ENCODE results near the gene SGIP1.

Gene SGIP1

DNA sequence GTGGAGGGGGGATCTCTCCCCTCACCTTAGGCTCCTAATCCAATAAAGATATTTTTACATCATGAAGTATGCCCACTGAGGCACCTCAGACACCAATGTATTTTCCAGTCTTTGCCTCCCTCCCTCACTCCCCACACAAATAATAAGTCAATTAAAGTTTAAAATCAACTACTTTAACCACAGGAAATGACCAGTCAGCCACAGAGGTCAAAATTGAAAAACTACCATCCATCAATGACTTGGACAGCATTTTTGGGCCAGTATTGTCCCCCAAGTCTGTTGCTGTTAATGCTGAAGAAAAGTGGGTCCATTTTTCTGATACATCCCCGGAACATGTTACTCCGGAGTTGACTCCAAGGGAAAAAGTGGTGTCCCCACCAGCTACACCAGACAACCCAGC lies 147.7 kb downstream of the SGIP1 start:
- Histone ChIP-seq H3K36me3 (ENCODE audit: control insufficient read depth, insufficient read depth, low read length) (no peaks in the 10 kb centered on the region), H3K27me3 (ENCODE audit: control insufficient read depth, insufficient read depth, low read length) (no peaks in the 10 kb centered on the region), H3K4me1 (ENCODE audit: control insufficient read depth, insufficient read depth, low read length) (peaks cover 3% of the 10 kb centered on the region), H3K4me3 (ENCODE audit: low read length) (no peak overlapping the region), H3K27ac (ENCODE audit: low read depth, low read length) (no peak overlapping the region), H3K9ac (ENCODE audit: low read length) (no peak overlapping the region)

DNA sequence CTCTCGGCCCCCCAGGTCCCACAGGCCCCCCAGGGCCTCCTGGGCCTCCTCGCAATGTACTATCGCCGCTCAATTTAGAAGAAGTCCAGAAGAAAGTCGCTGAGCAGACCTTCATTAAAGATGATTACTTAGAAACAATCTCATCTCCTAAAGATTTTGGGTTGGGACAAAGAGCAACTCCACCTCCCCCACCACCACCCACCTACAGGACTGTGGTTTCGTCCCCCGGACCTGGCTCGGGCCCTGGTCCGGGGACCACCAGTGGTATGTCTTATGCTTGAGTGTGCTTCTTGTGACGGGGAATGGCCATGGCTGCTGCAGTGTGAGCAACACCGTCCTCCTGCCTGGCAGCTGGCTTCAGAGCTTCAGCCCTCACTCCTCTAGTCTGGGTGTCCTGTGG lies 148.2 kb downstream of the SGIP1 start:
- Histone ChIP-seq H3K27me3 (ENCODE audit: control insufficient read depth, insufficient read depth, low read length) (no peaks in the 10 kb centered on the region), H3K36me3 (ENCODE audit: control insufficient read depth, insufficient read depth, low read length) (no peaks in the 10 kb centered on the region), H3K27ac (ENCODE audit: low read depth, low read length) (no peak overlapping the region), H3K9ac (ENCODE audit: low read length) (no peak overlapping the region), H3K4me1 (ENCODE audit: control insufficient read depth, insufficient read depth, low read length) (peaks cover 3% of the 10 kb centered on the region), H3K4me3 (ENCODE audit: low read length) (no peak overlapping the region)

DNA sequence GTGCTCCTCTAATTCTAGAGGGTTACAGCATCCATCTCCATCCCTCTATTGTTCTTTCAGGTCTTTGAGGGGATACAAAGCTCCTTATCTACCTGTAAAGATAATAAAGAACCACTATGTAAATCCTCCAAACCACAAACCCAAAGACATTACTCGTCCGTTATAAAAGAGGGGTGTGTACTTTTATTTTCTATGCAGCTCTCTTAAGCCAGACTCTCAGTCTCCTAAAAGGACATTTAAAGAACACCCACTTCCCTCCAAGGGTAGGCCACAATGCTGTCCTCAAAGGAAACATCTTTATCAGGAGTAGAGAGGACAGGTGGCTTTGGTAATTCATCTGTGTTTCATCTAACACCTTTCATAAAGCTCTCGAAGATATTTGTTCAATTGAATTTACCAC lies 150.4 kb downstream of the SGIP1 start:
- H3K4me1 ChIP-seq (ENCODE audit: control insufficient read depth, insufficient read depth, low read length): no peaks in the 10 kb centered on the region
- no peaks in the 10 kb centered on the region for H3K27me3 ChIP-seq (ENCODE audit: control insufficient read depth, insufficient read depth, low read length)
- H3K9ac ChIP-seq (ENCODE audit: low read length): no peak overlapping the region
- H3K4me3 ChIP-seq (ENCODE audit: low read length): no peak overlapping the region
- no peak overlapping the region for H3K27ac ChIP-seq (ENCODE audit: low read depth, low read length)
- H3K36me3 ChIP-seq (ENCODE audit: control insufficient read depth, insufficient read depth, low read length): no peaks in the 10 kb centered on the region

DNA sequence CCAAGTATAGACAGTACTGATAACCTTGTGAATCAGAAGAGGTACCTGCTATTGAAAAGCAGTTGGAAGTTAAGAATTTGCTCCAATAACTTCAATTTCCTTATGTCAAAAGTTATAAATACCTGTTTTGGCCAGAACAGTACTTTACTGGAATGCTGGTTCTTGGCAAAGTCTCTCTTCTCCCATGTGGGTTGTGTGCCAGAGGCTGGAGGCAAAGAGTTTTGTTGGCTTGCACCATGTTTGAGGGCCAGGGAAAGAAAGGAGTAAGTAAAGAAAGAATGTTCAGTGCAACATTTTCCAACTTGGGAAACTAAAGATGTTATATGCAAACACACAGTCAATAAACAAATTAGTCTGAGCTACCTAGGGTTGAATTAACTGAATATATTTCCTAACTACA lies 151.3 kb downstream of the SGIP1 start:
- no peak overlapping the region for H3K9ac ChIP-seq (ENCODE audit: low read length)
- no peaks in the 10 kb centered on the region for H3K36me3 ChIP-seq (ENCODE audit: control insufficient read depth, insufficient read depth, low read length)
- H3K4me1 ChIP-seq (ENCODE audit: control insufficient read depth, insufficient read depth, low read length): no peaks in the 10 kb centered on the region
- no peaks in the 10 kb centered on the region for H3K27me3 ChIP-seq (ENCODE audit: control insufficient read depth, insufficient read depth, low read length)
- no peak overlapping the region for H3K4me3 ChIP-seq (ENCODE audit: low read length)
- no peak overlapping the region for H3K27ac ChIP-seq (ENCODE audit: low read depth, low read length)

- H3K4me3 ChIP-seq (ENCODE audit: low read length): no peak overlapping the region
- no peak overlapping the region for H3K9ac ChIP-seq (ENCODE audit: low read length)
- no peaks in the 10 kb centered on the region for H3K4me1 ChIP-seq (ENCODE audit: control insufficient read depth, insufficient read depth, low read length)
- H3K27me3 ChIP-seq (ENCODE audit: control insufficient read depth, insufficient read depth, low read length): no peaks in the 10 kb centered on the region
- H3K36me3 ChIP-seq (ENCODE audit: control insufficient read depth, insufficient read depth, low read length): no peaks in the 10 kb centered on the region
- H3K27ac ChIP-seq (ENCODE audit: low read depth, low read length): no peak overlapping the region
Measured at GRCh38 chr1:66685670-66686069, 151.7 kb downstream of the SGIP1 start.

DNA sequence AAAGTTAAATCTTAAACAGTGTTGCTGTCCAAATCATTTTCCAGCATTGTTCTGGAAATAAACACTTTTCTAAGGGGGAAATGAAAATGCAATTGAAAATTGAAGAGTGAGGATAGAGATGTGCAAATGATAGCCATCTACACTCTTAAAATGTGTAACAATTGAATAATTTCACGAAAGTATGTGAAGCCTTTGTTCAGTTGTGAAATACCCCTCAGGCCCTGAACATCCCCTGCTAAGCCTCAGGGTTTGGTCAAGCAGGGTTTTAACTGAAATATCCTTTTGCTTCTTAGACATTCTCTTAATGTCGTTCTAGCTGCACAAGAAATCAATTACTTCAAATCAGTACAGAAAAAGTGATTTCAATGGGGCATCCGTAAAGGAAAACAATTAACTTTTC lies 152.5 kb downstream of the SGIP1 start:
- H3K36me3 ChIP-seq (ENCODE audit: control insufficient read depth, insufficient read depth, low read length): no peaks in the 10 kb centered on the region
- no peak overlapping the region for H3K4me3 ChIP-seq (ENCODE audit: low read length)
- H3K27ac ChIP-seq (ENCODE audit: low read depth, low read length): no peak overlapping the region
- no peaks in the 10 kb centered on the region for H3K4me1 ChIP-seq (ENCODE audit: control insufficient read depth, insufficient read depth, low read length)
- H3K9ac ChIP-seq (ENCODE audit: low read length): no peak overlapping the region
- H3K27me3 ChIP-seq (ENCODE audit: control insufficient read depth, insufficient read depth, low read length): no peaks in the 10 kb centered on the region

DNA sequence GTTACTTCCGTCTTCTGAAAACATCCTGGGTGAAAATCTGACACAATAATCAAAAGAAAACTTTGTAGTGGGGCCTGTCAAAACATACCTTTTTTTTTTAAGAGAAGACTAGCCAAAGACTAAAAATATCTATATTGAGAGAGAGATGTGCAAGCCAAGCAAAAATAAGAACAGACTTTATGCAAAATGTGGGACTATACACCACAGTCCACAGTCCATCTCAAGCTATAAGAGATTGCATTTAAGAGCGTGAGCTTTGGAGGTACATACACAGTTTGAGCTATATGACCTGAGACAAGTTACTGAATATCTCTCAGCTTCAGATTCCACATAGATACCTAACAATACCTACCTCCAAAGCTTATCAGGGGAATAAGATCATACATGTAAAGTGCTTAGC lies 153.4 kb downstream of the SGIP1 start:
- H3K27ac ChIP-seq (ENCODE audit: low read depth, low read length): no peak overlapping the region

DNA sequence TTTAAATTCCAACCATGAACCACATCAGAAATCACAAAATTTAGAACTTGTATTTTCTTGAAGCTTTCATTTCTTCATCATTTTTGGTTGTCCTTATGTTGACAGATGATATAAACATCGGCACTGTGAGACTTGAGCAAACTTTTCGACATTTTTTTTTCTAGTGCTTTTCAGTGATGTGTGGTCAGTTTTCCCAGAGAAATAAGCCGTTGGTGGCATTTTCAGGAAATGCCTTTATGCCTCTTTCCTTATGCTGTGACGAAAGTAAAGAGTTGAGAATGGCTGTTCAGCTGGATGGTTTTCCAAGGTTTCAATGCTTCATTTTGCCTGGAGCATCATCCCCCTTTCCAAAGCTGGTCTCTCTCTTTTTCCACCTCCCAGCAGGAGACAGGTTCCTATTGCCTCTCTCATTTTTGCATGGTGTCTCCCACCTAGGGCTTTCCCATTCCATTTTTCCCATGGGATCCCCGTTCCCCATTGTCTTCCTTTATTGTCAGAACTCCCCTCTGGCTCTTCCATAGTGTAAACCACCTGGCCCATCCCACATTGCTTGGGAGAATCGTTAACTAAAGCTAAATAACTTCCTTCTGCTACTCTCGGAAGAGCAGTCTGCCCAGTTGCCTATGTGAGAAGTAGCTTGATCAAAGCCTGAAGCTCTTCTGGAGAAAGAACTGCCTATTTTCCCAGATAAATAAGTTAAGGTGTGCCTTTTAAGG lies 156.9 kb downstream of the SGIP1 start:
- no peaks in the 10 kb centered on the region for H3K4me1 ChIP-seq (ENCODE audit: control insufficient read depth, insufficient read depth, low read length)
- H3K4me3 ChIP-seq (ENCODE audit: low read length): no peak overlapping the region
- H3K36me3 ChIP-seq (ENCODE audit: control insufficient read depth, insufficient read depth, low read length): no peaks in the 10 kb centered on the region
- no peak overlapping the region for H3K27ac ChIP-seq (ENCODE audit: low read depth, low read length)
- H3K9ac ChIP-seq (ENCODE audit: low read length): no peak overlapping the region
- H3K27me3 ChIP-seq (ENCODE audit: control insufficient read depth, insufficient read depth, low read length): no peaks in the 10 kb centered on the region

More for the DNA sequence above, 153.4 kb downstream of the SGIP1 start:
- Histone ChIP-seq H3K27me3 (ENCODE audit: control insufficient read depth, insufficient read depth, low read length) (no peaks in the 10 kb centered on the region), H3K4me1 (ENCODE audit: control insufficient read depth, insufficient read depth, low read length) (no peaks in the 10 kb centered on the region), H3K4me3 (ENCODE audit: low read length) (no peak overlapping the region), H3K9ac (ENCODE audit: low read length) (no peak overlapping the region), H3K36me3 (ENCODE audit: control insufficient read depth, insufficient read depth, low read length) (no peaks in the 10 kb centered on the region)

GRCh38 chr1:66692681-66693080 lies 158.7 kb downstream of the SGIP1 start:
- no peaks in the 10 kb centered on the region for H3K36me3 ChIP-seq (ENCODE audit: control insufficient read depth, insufficient read depth, low read length)

GRCh38 chr1:66693856-66694255 lies 159.9 kb downstream of the SGIP1 start:
- Histone ChIP-seq H3K36me3 (ENCODE audit: control insufficient read depth, insufficient read depth, low read length) (no peaks in the 10 kb centered on the region), H3K27me3 (ENCODE audit: control insufficient read depth, insufficient read depth, low read length) (no peaks in the 10 kb centered on the region), H3K4me3 (ENCODE audit: low read length) (no peak overlapping the region), H3K4me1 (ENCODE audit: control insufficient read depth, insufficient read depth, low read length) (no peaks in the 10 kb centered on the region), H3K27ac (ENCODE audit: low read depth, low read length) (no peak overlapping the region), H3K9ac (ENCODE audit: low read length) (no peak overlapping the region)

More at GRCh38 chr1:66692681-66693080, 158.7 kb downstream of the SGIP1 start:
- no peaks in the 10 kb centered on the region for H3K4me1 ChIP-seq (ENCODE audit: control insufficient read depth, insufficient read depth, low read length)
- no peak overlapping the region for H3K4me3 ChIP-seq (ENCODE audit: low read length)
- no peak overlapping the region for H3K27ac ChIP-seq (ENCODE audit: low read depth, low read length)
- H3K9ac ChIP-seq (ENCODE audit: low read length): no peak overlapping the region
- H3K27me3 ChIP-seq (ENCODE audit: control insufficient read depth, insufficient read depth, low read length): no peaks in the 10 kb centered on the region

DNA sequence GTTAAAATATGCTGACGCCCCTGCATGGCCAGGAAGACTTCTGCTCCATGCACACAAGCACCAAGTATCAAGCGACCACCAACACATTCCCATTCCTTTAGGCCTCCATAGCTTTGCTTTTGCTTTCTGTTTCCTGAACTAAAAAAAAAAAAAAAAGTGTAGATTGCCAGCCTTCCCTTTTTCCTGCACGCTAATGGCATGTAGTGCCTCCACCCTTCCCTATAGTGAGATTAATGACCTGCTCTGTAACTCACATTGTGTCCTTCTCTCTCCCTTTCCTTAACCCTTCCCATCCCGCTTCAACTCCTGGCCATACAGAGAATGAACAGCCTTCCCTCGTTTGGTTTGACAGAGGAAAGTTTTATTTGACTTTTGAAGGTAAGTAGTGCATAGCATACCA lies 161.2 kb downstream of the SGIP1 start:
- no peak overlapping the region for H3K9ac ChIP-seq (ENCODE audit: low read length)
- no peaks in the 10 kb centered on the region for H3K4me1 ChIP-seq (ENCODE audit: control insufficient read depth, insufficient read depth, low read length)
- no peaks in the 10 kb centered on the region for H3K36me3 ChIP-seq (ENCODE audit: control insufficient read depth, insufficient read depth, low read length)
- H3K27ac ChIP-seq (ENCODE audit: low read depth, low read length): no peak overlapping the region
- no peaks in the 10 kb centered on the region for H3K27me3 ChIP-seq (ENCODE audit: control insufficient read depth, insufficient read depth, low read length)
- H3K4me3 ChIP-seq (ENCODE audit: low read length): no peak overlapping the region

DNA sequence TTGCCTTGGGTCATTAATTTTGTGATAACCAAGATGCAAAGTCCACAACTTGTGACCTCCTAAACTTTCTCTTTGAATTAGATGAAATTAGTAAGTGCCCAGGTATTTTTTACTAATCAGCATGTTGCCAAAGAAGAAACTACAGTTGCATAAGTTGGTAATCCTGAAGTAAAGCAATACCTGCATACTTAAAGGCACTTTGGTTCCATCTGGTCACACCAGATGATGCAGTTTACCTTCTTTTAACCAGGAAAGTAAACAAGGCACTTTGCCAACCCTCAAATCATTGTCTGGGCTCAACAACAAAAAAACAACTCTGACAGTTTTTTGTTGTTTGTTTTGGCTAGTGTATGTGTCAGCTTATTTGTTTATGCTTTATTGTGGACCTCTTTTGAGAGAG lies 162.8 kb downstream of the SGIP1 start:
- no peaks in the 10 kb centered on the region for H3K36me3 ChIP-seq (ENCODE audit: control insufficient read depth, insufficient read depth, low read length)

GRCh38 chr1:66699213-66699612 lies 165.3 kb downstream of the SGIP1 start:
- H3K9ac ChIP-seq (ENCODE audit: low read length): no peak overlapping the region
- no peaks in the 10 kb centered on the region for H3K4me1 ChIP-seq (ENCODE audit: control insufficient read depth, insufficient read depth, low read length)
- H3K27me3 ChIP-seq (ENCODE audit: control insufficient read depth, insufficient read depth, low read length): no peaks in the 10 kb centered on the region
- no peak overlapping the region for H3K4me3 ChIP-seq (ENCODE audit: low read length)
- H3K27ac ChIP-seq (ENCODE audit: low read depth, low read length): no peak overlapping the region
- no peaks in the 10 kb centered on the region for H3K36me3 ChIP-seq (ENCODE audit: control insufficient read depth, insufficient read depth, low read length)

More for the DNA sequence above, 162.8 kb downstream of the SGIP1 start:
- Histone ChIP-seq H3K27me3 (ENCODE audit: control insufficient read depth, insufficient read depth, low read length) (no peaks in the 10 kb centered on the region), H3K9ac (ENCODE audit: low read length) (no peak overlapping the region), H3K27ac (ENCODE audit: low read depth, low read length) (no peak overlapping the region), H3K4me1 (ENCODE audit: control insufficient read depth, insufficient read depth, low read length) (no peaks in the 10 kb centered on the region), H3K4me3 (ENCODE audit: low read length) (no peak overlapping the region)
